NCI-H748 (cell line): Measurements from ENCODE around the gene EIF4A2.
"Not testable (repeated sequence)": the region's sequence is repeated elsewhere in the genome, so short reads cannot be mapped to it uniquely, and the experiment has no call there.

Experiments used
- DNase-seq: peaks from one replicate; lab custom pipeline; 2025; ENCODE audit not compliant: unreplicated experiment; lab: John Stamatoyannopoulos, UW

Gene EIF4A2

DNA sequence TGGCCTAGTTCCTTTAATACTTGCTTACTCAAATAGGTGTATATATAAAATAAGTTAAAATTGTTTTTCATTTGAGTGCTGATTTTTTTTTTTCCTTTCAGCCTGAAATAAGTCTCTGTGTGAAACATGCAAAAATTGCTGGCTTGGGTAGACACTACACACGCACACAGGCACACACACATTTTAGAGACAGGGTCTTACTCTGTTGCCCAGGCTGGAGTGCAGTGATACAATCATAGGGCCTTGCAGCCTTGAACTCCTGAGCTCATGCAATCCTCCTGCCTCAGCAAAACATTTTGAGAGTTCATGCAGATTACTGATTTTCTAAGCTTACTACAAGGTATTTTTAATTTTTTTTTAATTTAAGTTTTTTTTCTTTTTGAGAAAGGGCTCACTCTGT is 35.6 kb downstream of the EIF4A2 start:
- no peak for DNase-seq

DNA sequence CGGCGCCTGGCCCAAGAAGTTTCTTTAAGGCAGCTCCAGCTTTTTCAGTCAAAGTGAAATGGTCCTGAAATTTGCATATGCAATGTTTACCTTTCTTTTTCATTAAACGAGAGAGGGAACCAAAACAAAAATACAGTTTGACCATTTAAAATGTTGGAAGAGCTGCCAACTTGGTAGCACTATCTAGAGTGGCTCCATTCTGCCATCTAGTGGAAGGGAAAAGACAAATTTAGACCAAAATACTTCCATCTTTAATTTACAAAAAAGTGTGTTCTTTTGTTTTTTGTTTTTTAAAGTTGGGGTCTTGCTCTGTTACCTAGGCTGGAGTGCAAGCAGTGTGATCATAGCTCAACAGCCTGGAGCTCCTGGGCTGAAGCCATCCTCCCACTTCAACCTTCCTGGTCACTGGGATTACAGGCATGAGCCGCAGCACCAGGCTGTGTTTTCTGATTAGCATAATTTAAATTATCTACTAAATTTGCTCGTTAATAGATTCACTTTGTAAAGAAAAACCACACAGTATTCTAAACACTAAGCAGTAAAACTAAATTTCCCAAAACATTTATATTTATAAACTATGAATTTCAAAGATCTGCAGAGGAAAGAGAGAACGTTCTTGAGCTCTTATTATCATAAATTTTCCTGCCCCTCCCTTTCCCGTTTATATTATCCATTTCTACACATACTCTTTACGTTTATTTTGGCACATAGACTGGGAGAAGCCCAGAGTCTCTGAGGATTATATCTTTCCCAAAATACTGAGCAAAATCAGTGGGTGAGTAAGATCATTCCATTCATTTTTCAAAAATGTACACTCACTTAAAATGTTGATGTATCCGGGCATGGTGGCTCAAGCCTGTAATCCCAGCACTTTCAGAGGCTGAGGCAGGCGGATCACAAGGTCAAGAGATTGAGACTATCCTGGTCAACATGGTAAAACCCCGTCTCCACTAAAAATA is 38.3 kb downstream of the EIF4A2 start:
- DNase-seq, result peak; percentile 48

DNA sequence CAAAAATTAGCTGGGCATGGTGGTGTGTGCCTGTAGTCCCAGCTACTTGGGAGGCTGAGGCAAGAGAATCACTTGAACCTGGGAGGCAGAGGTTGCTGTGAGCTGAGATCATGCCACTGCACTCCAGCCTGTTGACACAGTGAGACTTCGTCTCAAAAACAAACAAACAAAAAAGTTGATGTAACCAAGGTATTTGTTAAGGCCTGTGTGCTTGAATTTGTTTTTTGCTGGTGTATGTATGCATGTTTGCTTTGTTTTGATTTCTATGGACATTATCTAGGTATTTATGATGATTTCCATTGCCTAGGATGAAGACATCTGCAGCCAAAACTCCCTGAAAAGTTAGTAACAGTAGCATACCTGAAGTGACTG is 39.0 kb downstream of the EIF4A2 start:
- not testable (repeated sequence) for DNase-seq

DNA sequence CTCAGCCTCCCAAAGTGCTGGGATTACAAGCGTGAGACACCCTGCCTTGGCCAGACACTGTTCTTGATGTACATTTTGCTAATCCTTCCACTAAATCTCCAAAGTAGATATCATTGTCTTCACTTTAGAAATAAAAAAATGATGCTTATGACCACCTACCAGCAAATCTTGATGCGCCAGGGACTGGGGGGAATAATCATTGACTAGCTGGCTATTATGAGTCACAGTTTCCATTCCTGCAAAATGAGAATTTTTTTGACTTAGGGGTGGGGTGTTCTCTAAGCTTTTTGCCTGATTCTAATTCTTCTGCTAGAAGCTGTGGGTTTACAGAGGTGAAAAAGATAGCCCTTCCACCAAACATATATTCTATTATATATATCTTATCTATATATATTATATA is 40.0 kb downstream of the EIF4A2 start:
- DNase-seq, result no peak

DNA sequence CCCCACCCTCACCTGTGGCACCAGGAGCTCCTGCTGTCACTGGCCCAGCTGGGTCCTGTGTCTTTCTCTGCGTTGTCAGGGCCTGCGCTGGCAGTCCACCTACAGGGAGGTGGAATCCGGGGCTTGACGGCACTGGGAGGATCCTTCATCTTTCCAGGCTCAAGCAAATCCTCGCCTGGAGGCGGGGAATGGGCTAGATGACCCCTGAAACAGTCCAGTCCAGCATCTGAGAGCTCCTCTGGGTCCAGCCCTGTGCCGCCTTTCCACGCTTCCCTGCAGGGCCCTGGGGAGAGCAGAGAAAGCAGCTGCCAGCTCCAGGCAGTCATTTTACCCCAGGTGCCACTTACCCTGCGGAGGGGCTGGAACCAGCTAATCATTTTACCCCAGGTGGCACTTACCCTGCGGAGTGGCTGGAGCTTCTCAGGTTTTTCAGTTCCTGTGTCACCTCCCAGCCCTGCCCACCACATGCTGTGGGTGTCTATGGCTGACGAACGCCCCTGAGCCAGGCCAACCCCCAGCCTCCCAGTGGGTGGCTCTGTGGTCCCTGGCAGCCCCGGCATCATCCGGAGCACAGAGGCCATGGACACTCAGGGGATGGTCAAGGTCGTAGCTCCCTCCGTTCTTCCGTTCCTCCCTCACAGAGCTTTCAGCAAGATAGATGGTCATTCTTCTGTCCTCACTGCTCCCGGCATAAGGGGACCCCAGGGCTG is 41.2 kb downstream of the EIF4A2 start:
- peak; percentile 5 for DNase-seq

DNA sequence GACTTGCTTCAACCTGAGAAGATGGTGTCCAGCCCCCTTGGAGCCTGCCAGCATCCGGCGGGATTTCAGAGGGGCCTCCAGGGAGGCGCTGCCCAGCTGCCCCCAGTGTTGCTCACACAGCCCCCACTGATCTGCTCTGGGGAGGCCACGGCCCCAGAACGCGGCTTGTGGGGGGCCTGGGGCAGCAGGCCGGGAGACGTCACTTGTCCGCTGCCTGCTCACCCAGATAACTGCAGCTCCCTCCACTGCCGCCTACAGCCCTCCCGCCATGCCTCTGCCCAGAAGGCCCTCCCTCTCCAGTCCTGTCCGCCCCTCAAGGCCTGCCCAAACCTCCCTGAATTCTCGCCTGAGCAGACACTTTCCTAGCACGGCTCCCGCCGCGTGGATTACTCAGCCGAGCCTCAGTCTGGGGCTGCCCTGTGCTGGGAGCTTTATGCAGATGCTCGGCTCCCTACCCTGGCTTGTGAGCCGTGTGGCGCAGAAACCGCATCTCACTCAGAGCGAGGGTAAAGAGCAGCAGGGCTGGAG is 42.0 kb downstream of the EIF4A2 start:
- no peak for DNase-seq

DNA sequence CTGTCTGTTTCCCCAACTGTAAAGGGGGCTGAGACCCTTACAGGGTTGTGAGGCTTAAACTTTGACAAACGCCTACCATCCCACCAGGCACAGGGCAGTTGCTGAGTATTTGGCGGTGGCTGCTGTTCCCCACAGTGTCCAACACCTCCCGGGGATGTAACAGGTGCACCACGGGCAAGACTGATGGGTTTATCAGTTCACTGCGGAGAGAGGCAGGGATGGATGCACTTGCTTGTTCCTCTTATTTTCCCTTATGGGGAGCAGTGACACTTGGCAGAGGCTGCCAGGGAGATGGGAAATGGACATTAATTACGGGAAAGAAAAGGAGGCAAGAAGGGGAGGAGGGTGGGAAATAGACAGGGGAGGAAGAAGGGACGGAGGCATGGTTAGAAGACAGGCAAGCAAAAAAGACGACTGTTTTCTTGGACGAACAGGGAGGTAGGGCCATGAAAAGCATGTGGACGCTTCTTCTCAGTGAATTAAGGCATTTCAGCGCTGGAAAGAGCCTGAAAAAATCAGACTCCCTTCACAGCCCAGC is 42.6 kb downstream of the EIF4A2 start:
- no peak for DNase-seq

DNA sequence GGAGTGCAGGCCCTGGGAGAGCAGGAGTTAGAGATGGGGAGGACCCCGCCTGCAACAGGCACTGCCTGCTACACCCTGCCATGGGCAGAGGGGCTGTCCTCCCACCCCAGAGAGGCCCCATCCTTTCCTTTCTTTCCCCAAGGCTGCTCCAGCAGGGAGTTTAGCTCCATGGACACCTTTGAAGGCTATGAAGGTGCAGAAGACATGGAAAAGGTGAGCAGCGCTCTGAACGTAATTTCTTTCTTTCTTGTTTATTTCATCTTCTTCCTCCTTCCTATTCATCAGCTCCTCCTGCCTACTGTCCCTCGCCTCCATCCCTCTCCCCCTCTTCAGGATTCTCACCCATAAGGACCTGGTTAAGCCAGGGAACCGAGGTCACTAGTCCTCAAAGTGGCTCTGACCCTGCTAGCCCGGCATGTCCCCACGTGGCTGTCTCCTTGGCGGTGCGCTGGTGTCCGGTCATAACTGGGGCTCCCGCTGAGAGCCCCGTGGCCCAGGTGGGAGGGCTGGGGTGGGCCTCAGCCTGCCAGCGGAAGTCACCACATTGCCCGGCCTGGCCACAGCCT is 43.1 kb downstream of the EIF4A2 start:
- DNase-seq, result no peak

DNA sequence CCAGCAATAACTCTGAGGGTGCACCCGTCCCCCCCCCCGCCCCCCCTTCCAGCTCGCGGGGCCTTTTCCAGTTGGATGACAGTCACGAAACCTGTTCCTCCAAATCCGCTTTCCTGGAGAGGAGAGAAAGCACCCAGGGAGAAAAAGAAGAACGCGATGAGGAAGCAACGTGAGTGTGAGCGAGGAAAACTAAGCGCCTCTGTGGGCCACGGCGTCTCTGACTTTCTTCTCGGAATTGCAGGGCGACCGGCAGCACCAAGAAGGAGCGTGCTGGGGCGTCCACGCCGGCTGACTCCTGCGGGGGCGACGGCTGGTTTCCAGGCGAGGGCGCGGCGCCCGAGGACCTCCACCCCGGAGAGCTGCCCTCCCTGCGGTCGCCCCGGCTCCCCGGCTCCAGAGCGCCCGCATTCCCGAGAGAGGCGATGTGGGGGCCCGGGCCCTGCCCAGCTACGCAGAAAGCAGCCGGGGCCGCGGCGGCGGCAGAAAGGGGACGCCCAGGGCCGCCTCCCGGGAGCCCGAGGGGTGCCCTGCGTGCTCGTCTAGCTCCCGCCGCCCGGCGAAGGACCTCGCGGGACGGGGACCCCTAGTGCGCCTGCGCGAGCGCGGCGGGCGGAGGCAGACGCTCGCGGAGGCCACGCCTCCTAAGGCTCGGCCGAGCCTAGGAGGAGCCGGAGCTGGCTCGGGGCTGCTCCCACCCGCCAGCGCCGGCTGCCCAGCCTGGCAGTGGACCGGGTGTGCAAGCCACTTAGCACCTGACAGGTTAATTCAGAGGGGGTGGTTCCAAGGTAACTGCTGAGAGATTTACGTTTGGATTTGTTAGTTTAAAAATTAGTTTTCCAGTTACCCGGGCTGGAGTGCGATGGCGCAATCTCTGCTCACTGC is 43.8 kb downstream of the EIF4A2 start:
- DNase-seq, result peak; percentile 80

DNA sequence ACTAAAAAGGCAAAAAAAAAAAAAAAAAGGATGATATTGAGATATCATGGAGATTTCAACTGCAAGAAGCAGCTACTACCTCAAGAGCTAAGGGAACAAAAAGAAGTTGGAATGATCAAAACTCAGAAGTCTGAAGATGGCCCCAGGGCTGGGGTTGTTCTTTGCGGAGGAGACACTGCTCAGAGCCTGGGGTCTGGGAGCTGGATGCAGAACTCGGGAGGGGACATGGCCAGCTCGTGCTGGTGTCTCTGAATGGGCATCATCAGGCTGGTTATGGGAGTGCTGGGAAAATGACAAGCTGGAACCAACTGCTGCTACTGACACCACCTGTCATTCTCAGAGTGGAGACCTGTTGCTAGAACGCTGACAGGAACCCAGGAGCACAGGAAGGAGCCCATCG is 45.0 kb downstream of the EIF4A2 start:
- DNase-seq, result peak; percentile 4

DNA sequence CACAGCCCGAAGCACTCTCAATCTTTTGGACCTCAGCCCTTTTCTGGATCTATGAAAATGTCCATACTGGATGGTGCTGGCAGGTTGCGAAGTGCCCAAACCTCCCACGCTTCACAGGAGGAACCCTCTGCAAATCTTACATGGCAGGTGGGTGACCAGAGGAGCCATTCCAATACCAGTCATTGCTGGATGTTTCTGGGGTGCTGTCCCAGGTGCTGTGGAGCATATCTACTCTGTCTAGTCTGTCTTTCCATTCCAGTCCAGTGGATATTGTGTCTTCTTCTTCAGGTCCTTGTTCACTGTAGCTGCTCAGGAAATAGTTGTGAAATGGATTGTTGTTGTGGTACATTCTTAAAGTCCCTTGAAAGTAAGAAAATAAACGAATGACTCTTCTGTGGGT is 48.4 kb downstream of the EIF4A2 start:
- no peak for DNase-seq

DNA sequence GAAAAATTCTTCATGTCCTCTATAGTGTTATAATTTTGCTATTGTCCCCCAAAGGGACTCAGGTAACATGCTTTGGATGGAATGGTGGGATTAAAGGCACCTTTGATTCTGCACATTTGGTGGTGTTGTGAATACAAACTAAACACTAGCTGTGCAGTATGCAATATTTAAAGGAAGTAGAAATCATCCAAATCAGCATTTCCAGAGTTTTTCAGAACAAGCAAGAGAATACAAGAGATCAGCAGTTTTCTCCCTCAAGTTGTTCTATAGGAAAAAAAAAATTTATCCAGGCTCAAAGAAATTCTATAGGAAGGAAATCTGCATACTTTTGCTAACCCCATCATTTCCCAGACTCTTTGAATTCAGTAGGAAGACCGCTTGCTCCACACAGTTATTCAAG is 48.9 kb downstream of the EIF4A2 start:
- no peak for DNase-seq
